ENCODE data around the gene TCEA3. TPM values are rescaled to one million over a fixed set of nuclear protein-coding genes. Genes with fewer than 3 reads are reported as not detected.

The TCEA3 gene
- total RNA-seq, 4 donors from 2014 or later, result 39.5 to 49.1 (median 46.2) TPM

GRCh38 chr1:23449958-23450357 is 25.4 kb upstream of the TCEA3 start:
- H3K4me3 ChIP-seq (ENCODE audit: low read depth, poor library complexity, severe bottlenecking), result no peak overlapping the region
- no peak for TF ChIP-seq POLR2A (IDR thresholded peaks at IDR 0.05)
- no peak for TF ChIP-seq CTCF (IDR thresholded peaks at IDR 0.05)
- 68 to 84% methylated on average over 3 to 4 of the region's 4 CpGs for whole genome bisulfite sequencing, 2 donors
- peak; percentile 81 to 96 for DNase-seq (ENCODE audit: low spot score in 2 of 2)
- intact Hi-C loops (cut with DNase I; ENCODE audit: low total_unique reads), result no loop called here

GRCh38 chr1:23449306-23449705 is 24.8 kb upstream of the TCEA3 start:
- TF ChIP-seq CTCF (IDR thresholded peaks at IDR 0.05) (no peak), POLR2A (IDR thresholded peaks at IDR 0.05) (no peak)

GRCh38 chr1:23448846-23449245 is 24.3 kb upstream of the TCEA3 start:
- no peak for DNase-seq (ENCODE audit: low spot score in 2 of 2)
- H3K4me3 ChIP-seq (ENCODE audit: low read depth, poor library complexity, severe bottlenecking), result no peak overlapping the region
- 73 to 86% methylated on average over 1 of the region's 1 CpG for WGBS, 2 donors
- intact Hi-C loops (cut with DNase I; ENCODE audit: low total_unique reads), result no loop called here
- TF ChIP-seq CTCF (IDR thresholded peaks at IDR 0.05), result no peak
- TF ChIP-seq POLR2A (IDR thresholded peaks at IDR 0.05), result no peak

More at GRCh38 chr1:23449306-23449705, 24.8 kb upstream of the TCEA3 start:
- intact Hi-C loops (cut with DNase I; ENCODE audit: low total_unique reads), result no loop called here
- no peak overlapping the region for H3K4me3 ChIP-seq (ENCODE audit: low read depth, poor library complexity, severe bottlenecking)
- no peak for DNase-seq (ENCODE audit: low spot score in 2 of 2)
- WGBS, 2 donors, result 45 to 50% methylated on average over 6 of the region's 6 CpGs

GRCh38 chr1:23446661-23447310 is 22.2 kb upstream of the TCEA3 start:
- DNase-seq (ENCODE audit: low spot score in 2 of 2), result no peak
- TF ChIP-seq CTCF (IDR thresholded peaks at IDR 0.05) (no peak), POLR2A (IDR thresholded peaks at IDR 0.05) (no peak)
- H3K4me3 ChIP-seq (ENCODE audit: low read depth, poor library complexity, severe bottlenecking), result no peak overlapping the region
- WGBS, 2 donors, result 51 to 64% methylated on average over 8 of the region's 8 CpGs
- intact Hi-C loops (cut with DNase I; ENCODE audit: low total_unique reads), result no loop called here

GRCh38 chr1:23444596-23445390 is 20.2 kb upstream of the TCEA3 start:
- TF ChIP-seq POLR2A (IDR thresholded peaks at IDR 0.05) (no peak), CTCF (IDR thresholded peaks at IDR 0.05) (no peak)
- WGBS, 2 donors, result 51 to 60% methylated on average over 4 of the region's 4 CpGs
- DNase-seq (ENCODE audit: low spot score in 2 of 2), result no peak
- H3K4me3 ChIP-seq (ENCODE audit: low read depth, poor library complexity, severe bottlenecking), result no peak overlapping the region
- intact Hi-C loops (cut with DNase I; ENCODE audit: low total_unique reads), result no loop called here
